Loucy (cell line): ENCODE data around the gene ENC1.

Source experiments
- CTCF ChIP-seq: fragments of 200-600 bp; sonication (generic); conservative IDR thresholded peaks from 2 replicates; pipeline ENCODE4 v1.5.1; 2014; ENCODE audit warnings: mild to moderate bottlenecking, antibody characterized with exemption, low read length
- EZH2phosphoT487 ChIP-seq: fragments of 200-600 bp; IDR thresholded peaks from 2 replicates; pipeline ENCODE4 v1.6.1; 2018; ENCODE audit warnings: antibody characterized with exemption, mild to moderate bottlenecking, moderate library complexity, borderline replicate concordance

DNA sequence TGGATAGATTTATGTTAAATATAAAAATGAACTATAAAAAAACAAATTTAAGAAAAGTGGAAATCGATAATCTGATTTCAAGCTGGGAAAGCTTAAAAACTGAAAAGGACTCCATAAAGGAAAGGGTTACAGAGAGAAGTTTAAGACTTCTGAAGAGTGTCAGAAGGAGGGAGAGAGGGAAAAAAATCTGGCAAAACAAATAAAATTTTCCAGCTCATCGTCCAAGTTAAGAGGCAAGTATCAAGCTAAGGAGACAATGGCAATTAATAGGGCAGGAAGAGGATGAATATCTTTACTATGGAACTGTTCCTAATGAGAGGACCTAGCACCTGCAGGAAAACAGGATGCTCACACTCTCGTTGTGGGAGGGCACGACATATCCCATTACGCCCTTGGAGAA, 24.0 kb upstream of the ENC1 start:
- TF ChIP-seq CTCF, result no peak
- no peak for TF ChIP-seq EZH2phosphoT487
